RWPE2 (cell line): Measurements from ENCODE around the gene WFDC9.
"Not testable (repeated sequence)": the region's sequence is repeated elsewhere in the genome, so short reads cannot be mapped to it uniquely, and the experiment has no call there.

Experiments used
- ATAC-seq: fragments of 200-7000 bp; cut with Tn5 transposase; 3 replicates; pipeline ENCODE4 v1.9.1; 2021; ENCODE audit warnings: low read depth
- DNase-seq: peaks from one replicate; pipeline ENCODE4 v3.0.0-alpha.2; 2020; ENCODE audit warnings: low spot score
- H3K27ac ChIP-seq: fragments of 450-650 bp; 2 replicates; pipeline ENCODE4 v1.5.1; 2017; ENCODE audit warnings: mild to moderate bottlenecking; ENCODE audit not compliant: poor library complexity, severe bottlenecking
- H3K27me3 ChIP-seq: fragments of 250-450 bp; sonication (Bioruptor Pico); 2 replicates; pipeline ENCODE4 v1.5.1; 2021; ENCODE audit warnings: mild to moderate bottlenecking, moderate library complexity; ENCODE audit not compliant: insufficient read depth, poor library complexity, severe bottlenecking
- H3K36me3 ChIP-seq: fragments of 250-450 bp; sonication (Bioruptor Pico); 2 replicates; pipeline ENCODE4 v1.5.1; 2020; ENCODE audit warnings: low read depth, mild to moderate bottlenecking, moderate library complexity
- H3K4me1 ChIP-seq: fragments of 250-450 bp; sonication (Bioruptor Pico); 2 replicates; pipeline ENCODE4 v1.5.1; 2021; ENCODE audit warnings: mild to moderate bottlenecking, moderate library complexity; ENCODE audit not compliant: insufficient read depth, poor library complexity, severe bottlenecking
- H3K4me3 ChIP-seq: fragments of 250-450 bp; sonication (Bioruptor Pico); 2 replicates; pipeline ENCODE4 v1.5.1; 2021; ENCODE audit warnings: mild to moderate bottlenecking, moderate library complexity; ENCODE audit not compliant: severe bottlenecking
- H3K9me3 ChIP-seq: fragments of 250-450 bp; sonication (Bioruptor Pico); 2 replicates; pipeline ENCODE4 v1.5.1; 2021; ENCODE audit warnings: mild to moderate bottlenecking, moderate library complexity; ENCODE audit not compliant: severe bottlenecking
- CTCF ChIP-seq: fragments of 450-650 bp; IDR thresholded peaks from one replicate; pipeline ENCODE4 v1.5.1; 2017; ENCODE audit warnings: mild to moderate bottlenecking, moderate library complexity; ENCODE audit not compliant: poor library complexity, severe bottlenecking

Gene WFDC9

GRCh38 chr20:45593498-45593897 is 37.6 kb downstream of the WFDC9 start:
- peaks cover 11% of the 10 kb centered on the region for H3K27me3 ChIP-seq
- ATAC-seq (no peak), DNase-seq (no peak)
- H3K36me3 ChIP-seq: no peaks in the 10 kb centered on the region
- H3K4me1 ChIP-seq: no peaks in the 10 kb centered on the region
- H3K27ac ChIP-seq: no peak overlapping the region
- H3K9me3 ChIP-seq: peaks cover 2% of the 10 kb centered on the region
- H3K4me3 ChIP-seq: no peak overlapping the region
- no peak for TF ChIP-seq CTCF

DNA sequence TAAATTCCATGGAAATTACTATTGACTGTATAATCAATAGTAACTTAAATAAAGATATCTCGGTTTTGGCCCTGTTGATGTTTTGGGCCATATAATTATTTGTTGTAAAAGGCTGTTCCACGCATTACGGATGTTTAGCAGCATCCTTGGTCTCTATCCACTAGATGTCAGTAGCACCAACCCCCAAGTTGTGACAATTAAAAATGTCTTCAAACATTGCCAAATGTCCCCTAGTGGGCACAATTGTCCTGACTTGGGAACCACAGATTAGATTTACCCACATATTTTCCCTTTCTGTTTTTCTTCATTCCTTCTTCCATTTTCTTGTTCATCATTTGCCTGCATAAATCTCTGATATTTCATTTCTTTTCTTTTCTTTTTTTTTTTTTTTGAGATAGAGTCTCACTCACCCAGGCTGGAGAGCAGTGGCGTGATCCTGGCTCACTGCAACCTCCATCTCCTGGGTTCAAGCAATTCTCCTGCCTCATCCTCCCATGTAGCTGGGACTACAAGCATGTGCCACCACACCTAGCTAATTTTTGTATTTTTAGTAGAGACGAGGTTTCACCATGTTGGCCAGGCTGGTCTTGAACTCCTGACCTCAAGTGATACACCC is 38.4 kb downstream of the WFDC9 start:
- Histone ChIP-seq H3K9me3 (peaks cover 2% of the 10 kb centered on the region), H3K4me3 (no peak overlapping the region), H3K27ac (no peak overlapping the region), H3K4me1 (no peaks in the 10 kb centered on the region), H3K27me3 (peaks cover 10% of the 10 kb centered on the region), H3K36me3 (no peaks in the 10 kb centered on the region)
- peak; percentile 72 for ATAC-seq
- peak; percentile 100 for TF ChIP-seq CTCF
- DNase-seq: no peak

DNA sequence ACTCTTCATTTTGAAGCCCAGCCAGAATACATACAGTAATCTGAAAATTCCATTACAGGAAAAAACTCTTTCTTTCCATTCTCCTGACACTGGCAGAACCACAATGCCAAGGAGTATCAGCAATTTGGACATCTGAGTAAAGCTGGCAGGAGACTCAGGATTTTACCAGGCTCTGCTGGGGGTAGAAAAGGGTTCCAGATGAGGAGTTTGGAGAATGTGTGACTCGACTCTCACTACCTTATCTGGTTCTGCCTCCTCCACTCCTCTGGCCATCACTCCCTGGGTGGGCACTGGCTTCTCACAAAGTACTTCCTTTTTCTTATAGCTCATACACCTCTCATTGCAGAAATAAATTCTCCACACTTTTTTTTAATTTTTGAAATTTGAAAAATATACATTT is 41.4 kb downstream of the WFDC9 start:
- no peak for TF ChIP-seq CTCF

GRCh38 chr20:45588800-45589199 is 42.3 kb downstream of the WFDC9 start:
- ATAC-seq: no peak
- Histone ChIP-seq H3K4me3 (no peak overlapping the region), H3K36me3 (no peaks in the 10 kb centered on the region), H3K27me3 (peaks cover 12% of the 10 kb centered on the region), H3K4me1 (no peaks in the 10 kb centered on the region), H3K9me3 (peaks cover 2% of the 10 kb centered on the region), H3K27ac (no peak overlapping the region)
- no peak for TF ChIP-seq CTCF
- DNase-seq: no peak

More for the DNA sequence above, 41.4 kb downstream of the WFDC9 start:
- Histone ChIP-seq H3K9me3 (peaks cover 2% of the 10 kb centered on the region), H3K36me3 (no peaks in the 10 kb centered on the region), H3K27me3 (peaks cover 10% of the 10 kb centered on the region), H3K27ac (no peak overlapping the region), H3K4me1 (no peaks in the 10 kb centered on the region), H3K4me3 (no peak overlapping the region)
- no peak for DNase-seq
- no peak for ATAC-seq

DNA sequence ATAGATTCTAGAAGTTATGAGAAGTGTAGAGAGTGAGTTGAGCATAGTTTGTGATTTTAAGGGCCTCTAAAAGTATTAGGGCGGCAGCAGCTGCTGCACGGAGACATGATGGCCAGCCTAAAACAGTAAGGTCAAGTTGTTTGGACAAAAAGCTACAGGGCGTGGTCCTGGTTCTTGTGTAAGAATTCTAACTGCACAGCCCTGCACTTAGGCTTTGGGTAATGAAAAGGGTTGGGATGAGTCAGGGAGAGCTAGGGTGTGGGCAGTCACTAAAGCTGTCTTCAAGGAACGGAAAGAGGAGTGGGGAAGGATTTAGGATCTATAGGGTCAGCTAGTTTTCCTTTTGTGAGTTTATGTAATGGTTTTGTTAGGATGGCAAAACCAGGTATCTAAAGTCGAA is 45.1 kb downstream of the WFDC9 start:
- not testable (repeated sequence) for DNase-seq, H3K4me3 ChIP-seq, H3K27ac ChIP-seq, H3K9me3 ChIP-seq, H3K36me3 ChIP-seq, ATAC-seq, H3K4me1 ChIP-seq
- H3K27me3 ChIP-seq: peaks cover 25% of the 10 kb centered on the region

DNA sequence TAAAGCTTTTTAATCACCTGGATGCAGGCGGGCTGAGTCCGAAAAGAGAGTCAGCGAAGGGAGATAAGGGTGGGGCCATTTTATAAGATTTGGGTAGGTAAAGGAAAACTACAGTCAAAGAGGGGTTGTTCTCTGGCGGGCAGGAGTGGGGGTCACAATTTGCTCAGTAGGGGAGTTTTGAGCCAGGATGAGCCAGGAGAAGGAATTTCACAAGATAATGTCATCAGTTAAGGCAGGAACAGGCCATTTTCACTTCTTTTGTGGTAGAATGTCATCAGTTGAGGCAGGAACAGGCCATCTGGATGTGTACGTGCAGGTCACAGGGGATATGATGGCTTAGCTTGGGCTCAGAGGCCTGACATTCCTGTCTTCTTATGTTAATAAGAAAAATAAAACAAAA is 46.8 kb downstream of the WFDC9 start:
- H3K4me3 ChIP-seq, H3K9me3 ChIP-seq, H3K4me1 ChIP-seq, ATAC-seq, H3K36me3 ChIP-seq, H3K27ac ChIP-seq, DNase-seq: not testable (repeated sequence)
- H3K27me3 ChIP-seq: peaks cover 37% of the 10 kb centered on the region
